Naive thymus-derived CD8-positive, alpha-beta T cell (primary cell): ENCODE measurements around the gene COL4A1. TPM values are rescaled to one million over a fixed set of nuclear protein-coding genes. Genes with fewer than 3 reads are reported as not detected.

Experiments
- ATAC-seq, 2 donors: fragments of 150-1000 bp; cut with Tn5 transposase in 1 of 2; sonication (Bioruptor Pico), chemical (Tn5 transposase) in 1 of 2; 1 replicate in 1 of 2; 2 replicates in 1 of 2; pipeline ENCODE4 v1.10.0; 2021; ENCODE audit warnings: mild to moderate bottlenecking in 2 of 2, moderate library complexity in 2 of 2
- POLR2A ChIA-PET: fragments of 350-600 bp; sonication (Branson Sonifier 250); formaldehyde crosslinking; loops from one replicate; lab custom pipeline; 2021; ENCODE audit warnings: antibody characterized with exemption; lab: Charles Lee
- DNase-seq, 10 donors: peaks; one replicate each; pipeline versions ENCODE4 v3.0.0 to v3.0.0-alpha.2; 2020 to 2022
- H3K27ac Mint-ChIP-seq, 10 donors: one replicate each; pipeline ENCODE4 v1.8.0; 2020 to 2022; ENCODE audit warnings: mild to moderate bottlenecking in 10 of 10, mixed read lengths in 10 of 10, moderate library complexity in 4 of 10, inconsistent platforms in 1 of 10
- H3K27me3 Mint-ChIP-seq, 5 donors: one replicate each; pipeline ENCODE4 v1.8.0; 2021 to 2022; ENCODE audit warnings: mixed read lengths in 5 of 5
- H3K36me3 Mint-ChIP-seq, 3 donors: one replicate each; pipeline ENCODE4 v1.8.0; 2020 to 2022; ENCODE audit warnings: mixed read lengths in 3 of 3, mild to moderate bottlenecking in 2 of 3, inconsistent platforms in 1 of 3
- H3K4me1 Mint-ChIP-seq, 4 donors: one replicate each; pipeline ENCODE4 v1.8.0; 2021 to 2022; ENCODE audit warnings: mixed read lengths in 4 of 4
- H3K4me3 Mint-ChIP-seq, 10 donors: one replicate each; pipeline ENCODE4 v1.8.0; 2020 to 2022; ENCODE audit warnings: mild to moderate bottlenecking in 10 of 10, mixed read lengths in 10 of 10, moderate library complexity in 6 of 10, inconsistent platforms in 1 of 10
- H3K9me3 Mint-ChIP-seq, 9 donors: one replicate each; pipeline ENCODE4 v1.8.0; 2020 to 2022; ENCODE audit warnings: mixed read lengths in 9 of 9, mild to moderate bottlenecking in 3 of 9, inconsistent platforms in 1 of 9, moderate library complexity in 1 of 9
- polyA plus RNA-seq, 3 donors: library from polyadenylated mRNA; unstranded; fragments of 300-500 nt; fragmentation: Illumina TruSeq; gene quantifications; one replicate each; pipeline ENCODE4 v1.2.3, GENCODE V29; 2021
- total RNA-seq, 8 experiments: library from RNA in 2 of 8; stranded (reverse) in 2 of 8; gene quantifications; one replicate each; pipeline ENCODE4 v1.2.3 and lab custom pipeline; 2021 to 2026

COL4A1 gene
- total and polyA plus RNA-seq, 5 experiments from 2014 or later = not detected

DNA sequence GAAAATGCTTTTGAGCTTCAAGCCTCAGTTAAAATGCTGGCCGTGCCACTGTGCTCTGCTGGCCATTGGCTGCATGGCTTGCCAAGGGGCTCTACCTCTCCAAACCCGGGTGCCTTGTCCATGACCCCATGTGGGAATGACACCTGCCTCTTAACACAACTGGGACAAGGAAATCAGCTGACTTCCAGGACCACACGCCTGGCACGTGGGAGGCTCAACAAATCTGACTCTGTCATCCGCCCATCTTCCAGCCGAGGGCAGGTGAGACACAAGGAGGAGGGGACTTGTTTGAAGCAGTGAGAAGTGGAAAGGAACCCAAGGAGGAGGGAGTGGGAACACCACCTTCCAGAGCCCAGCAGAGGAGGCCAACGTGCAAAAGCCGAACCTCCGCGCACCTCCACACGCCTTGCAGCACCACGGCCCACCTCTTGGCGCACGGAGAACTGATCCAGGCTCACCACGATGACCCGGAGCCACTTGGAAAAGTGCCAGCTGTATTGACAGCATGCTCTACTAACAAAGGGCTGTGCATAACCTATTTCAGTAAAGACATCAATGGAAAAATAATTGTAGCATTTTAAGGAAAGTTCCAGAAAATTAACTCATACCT lies 38.3 kb downstream of the COL4A1 start:
- Mint-ChIP-seq H3K4me1 (no peaks in the 10 kb centered on the region), H3K36me3 (no peaks in the 10 kb centered on the region), H3K27me3 (peaks cover 5 to 39% (median 11%) of the 10 kb centered on the region in 5 donors), H3K9me3 (no peaks in the 10 kb centered on the region), H3K4me3 (no peak overlapping the region), H3K27ac (no peak overlapping the region)
- DNase-seq (no peak), ATAC-seq (no peak)
- POLR2A ChIA-PET = no interaction called here

GRCh38 chr13:110268061-110268460 lies 38.9 kb downstream of the COL4A1 start:
- ATAC-seq = no peak
- H3K36me3 Mint-ChIP-seq = no peaks in the 10 kb centered on the region

GRCh38 chr13:110266983-110267382 lies 40.0 kb downstream of the COL4A1 start:
- Mint-ChIP-seq H3K4me3 (no peak overlapping the region), H3K36me3 (peaks cover 0 to 3% (median 0%) of the 10 kb centered on the region in 3 donors), H3K27ac (no peak overlapping the region), H3K4me1 (no peaks in the 10 kb centered on the region), H3K9me3 (no peaks in the 10 kb centered on the region), H3K27me3 (peaks cover 11 to 52% (median 23%) of the 10 kb centered on the region in 5 donors)
- ATAC-seq (no peak), DNase-seq (no peak)
- POLR2A ChIA-PET = no interaction called here

More at GRCh38 chr13:110268061-110268460, 38.9 kb downstream of the COL4A1 start:
- DNase-seq = no peak
- POLR2A ChIA-PET = no interaction called here
- Mint-ChIP-seq H3K4me3 (no peak overlapping the region), H3K27me3 (peaks cover 7 to 41% (median 13%) of the 10 kb centered on the region in 5 donors), H3K27ac (no peak overlapping the region), H3K9me3 (no peaks in the 10 kb centered on the region), H3K4me1 (no peaks in the 10 kb centered on the region)

- H3K27me3 Mint-ChIP-seq = peaks cover 13 to 57% (median 29%) of the 10 kb centered on the region in 5 donors
- H3K27ac Mint-ChIP-seq = no peak overlapping the region
- ATAC-seq (no peak), DNase-seq (no peak)
- H3K9me3 Mint-ChIP-seq = no peaks in the 10 kb centered on the region
- no peak overlapping the region for H3K4me3 Mint-ChIP-seq
- POLR2A ChIA-PET = no interaction called here
- H3K4me1 Mint-ChIP-seq = no peaks in the 10 kb centered on the region
- peaks cover 0 to 3% (median 0%) of the 10 kb centered on the region in 3 donors for H3K36me3 Mint-ChIP-seq
These were observed 40.5 kb downstream of the COL4A1 start for GRCh38 chr13:110266431-110266809.

- DNase-seq = no peak
- Mint-ChIP-seq H3K9me3 (no peaks in the 10 kb centered on the region), H3K36me3 (peaks cover 0 to 3% (median 0%) of the 10 kb centered on the region in 3 donors), H3K4me1 (no peaks in the 10 kb centered on the region), H3K27ac (no peak overlapping the region), H3K27me3 (peaks cover 13 to 56% (median 31%) of the 10 kb centered on the region in 5 donors), H3K4me3 (no peak overlapping the region)
- POLR2A ChIA-PET = no interaction called here
- ATAC-seq = no peak
These were observed 41.1 kb downstream of the COL4A1 start for GRCh38 chr13:110265682-110266430.

- Mint-ChIP-seq H3K27ac (no peak overlapping the region), H3K9me3 (no peaks in the 10 kb centered on the region), H3K36me3 (peaks cover 0 to 3% (median 0%) of the 10 kb centered on the region in 3 donors), H3K4me1 (no peaks in the 10 kb centered on the region), H3K4me3 (no peak overlapping the region), H3K27me3 (peaks cover 15 to 55% (median 34%) of the 10 kb centered on the region in 5 donors)
- DNase-seq = no peak
- POLR2A ChIA-PET = no interaction called here
- ATAC-seq = no peak
These were observed 41.6 kb downstream of the COL4A1 start for GRCh38 chr13:110265341-110265681.

GRCh38 chr13:110264685-110265275 lies 42.2 kb downstream of the COL4A1 start:
- peaks cover 0 to 2% (median 0%) of the 10 kb centered on the region in 4 donors for H3K4me1 Mint-ChIP-seq
- no peaks in the 10 kb centered on the region for H3K9me3 Mint-ChIP-seq
- H3K27ac Mint-ChIP-seq = peak overlapping the region in 1 of 10 donors; percentile 5
- no peak for DNase-seq
- H3K27me3 Mint-ChIP-seq = peaks cover 17 to 56% (median 40%) of the 10 kb centered on the region in 5 donors
- no peak for ATAC-seq
- H3K4me3 Mint-ChIP-seq = no peak overlapping the region
- POLR2A ChIA-PET = no interaction called here
- H3K36me3 Mint-ChIP-seq = peaks cover 0 to 3% (median 0%) of the 10 kb centered on the region in 3 donors

- Mint-ChIP-seq H3K36me3 (peaks cover 0 to 3% (median 0%) of the 10 kb centered on the region in 3 donors), H3K9me3 (no peaks in the 10 kb centered on the region), H3K27ac (no peak overlapping the region), H3K27me3 (peaks cover 21 to 53% (median 41%) of the 10 kb centered on the region in 5 donors), H3K4me1 (peaks cover 0 to 2% (median 0%) of the 10 kb centered on the region in 4 donors), H3K4me3 (no peak overlapping the region)
- ATAC-seq (no peak), DNase-seq (no peak)
- POLR2A ChIA-PET = no interaction called here
These were observed 43.1 kb downstream of the COL4A1 start for GRCh38 chr13:110263888-110264287.

DNA sequence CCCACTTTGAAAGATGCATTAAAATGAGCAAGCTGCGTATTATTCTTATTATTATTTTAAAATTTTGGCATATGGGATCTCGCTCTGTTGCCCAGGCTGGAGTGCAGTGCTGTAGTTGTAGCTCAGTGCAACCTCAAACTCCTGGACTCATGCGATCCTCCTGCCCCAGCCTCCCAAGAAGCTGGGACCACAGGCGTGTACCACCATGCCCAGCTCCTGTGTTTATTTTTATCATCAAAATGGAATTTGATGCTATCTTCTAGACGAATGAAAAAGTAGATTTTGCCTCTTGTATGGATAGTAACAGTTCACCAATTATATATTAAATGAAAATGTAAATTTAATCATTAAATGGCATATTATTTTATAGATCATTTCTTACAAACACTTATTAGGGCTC lies 43.6 kb downstream of the COL4A1 start:
- H3K27ac Mint-ChIP-seq = no peak overlapping the region
- H3K4me3 Mint-ChIP-seq = no peak overlapping the region
- POLR2A ChIA-PET = no interaction called here
- no peaks in the 10 kb centered on the region for H3K9me3 Mint-ChIP-seq
- DNase-seq (no peak), ATAC-seq (no peak)
- peaks cover 21 to 56% (median 41%) of the 10 kb centered on the region in 5 donors for H3K27me3 Mint-ChIP-seq
- peaks cover 0 to 3% (median 0%) of the 10 kb centered on the region in 3 donors for H3K36me3 Mint-ChIP-seq
- peaks cover 0 to 2% (median 0%) of the 10 kb centered on the region in 4 donors for H3K4me1 Mint-ChIP-seq

DNA sequence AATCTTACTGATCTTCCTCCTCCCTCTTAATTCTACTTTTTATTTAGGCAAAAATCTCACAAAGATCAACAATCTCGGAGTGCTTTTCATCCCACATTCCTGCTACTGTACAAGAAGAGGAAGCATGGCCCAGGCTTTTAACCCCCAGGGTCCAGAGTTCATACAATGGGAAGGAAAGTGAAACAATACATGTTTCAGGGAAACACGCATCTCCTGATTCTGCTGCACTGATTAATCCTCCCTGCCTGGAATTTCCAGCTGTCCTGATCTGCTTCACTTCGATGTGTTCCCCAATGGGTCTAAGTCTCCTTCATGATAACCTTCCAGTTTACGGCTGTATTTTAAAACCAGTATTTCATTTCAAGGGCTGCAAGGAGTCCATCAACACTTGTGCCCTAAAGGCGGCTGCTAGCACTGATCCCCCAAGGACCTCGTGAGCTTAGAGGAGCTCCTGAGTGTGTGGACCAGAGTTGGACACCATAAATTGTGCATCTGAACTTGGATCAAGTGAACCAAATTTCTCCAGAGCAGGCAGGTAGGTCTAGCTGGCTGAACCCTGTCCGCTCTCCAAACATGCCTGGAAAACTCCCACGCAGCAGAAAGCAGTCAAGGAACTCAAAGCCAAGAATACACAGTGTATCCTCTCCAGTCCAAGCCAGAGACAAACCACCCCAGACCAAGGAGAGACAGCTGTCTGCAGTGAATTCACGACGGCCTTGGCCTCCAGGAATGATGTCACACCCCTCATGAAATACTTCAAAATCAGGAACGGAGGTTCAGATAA lies 44.3 kb downstream of the COL4A1 start:
- Mint-ChIP-seq H3K9me3 (no peaks in the 10 kb centered on the region), H3K27me3 (peaks cover 21 to 56% (median 41%) of the 10 kb centered on the region in 5 donors), H3K4me3 (no peak overlapping the region), H3K36me3 (peaks cover 0 to 3% (median 0%) of the 10 kb centered on the region in 3 donors), H3K4me1 (peaks cover 0 to 2% (median 0%) of the 10 kb centered on the region in 4 donors), H3K27ac (peak overlapping the region in 1 of 10 donors; percentile 2)
- ATAC-seq (no peak), DNase-seq (no peak)
- POLR2A ChIA-PET = no interaction called here

GRCh38 chr13:110262082-110262436 lies 44.9 kb downstream of the COL4A1 start:
- no peak overlapping the region for H3K27ac Mint-ChIP-seq
- ATAC-seq (no peak), DNase-seq (no peak)
- H3K27me3 Mint-ChIP-seq = peaks cover 19 to 56% (median 41%) of the 10 kb centered on the region in 5 donors
- POLR2A ChIA-PET = no interaction called here
- peaks cover 0 to 2% (median 0%) of the 10 kb centered on the region in 4 donors for H3K4me1 Mint-ChIP-seq
- peaks cover 0 to 3% (median 0%) of the 10 kb centered on the region in 3 donors for H3K36me3 Mint-ChIP-seq
- no peaks in the 10 kb centered on the region for H3K9me3 Mint-ChIP-seq
- no peak overlapping the region for H3K4me3 Mint-ChIP-seq

GRCh38 chr13:110261166-110262081 lies 45.5 kb downstream of the COL4A1 start:
- DNase-seq = no peak
- H3K27me3 Mint-ChIP-seq = peaks cover 19 to 56% (median 41%) of the 10 kb centered on the region in 5 donors
- H3K27ac Mint-ChIP-seq = no peak overlapping the region
- H3K36me3 Mint-ChIP-seq = peaks cover 0 to 3% (median 0%) of the 10 kb centered on the region in 3 donors
- no peak for ATAC-seq
- no peak overlapping the region for H3K4me3 Mint-ChIP-seq
- peaks cover 0 to 2% (median 0%) of the 10 kb centered on the region in 9 donors for H3K9me3 Mint-ChIP-seq
- POLR2A ChIA-PET = no interaction called here
- H3K4me1 Mint-ChIP-seq = peaks cover 0 to 2% (median under 1%) of the 10 kb centered on the region in 4 donors
